BE2C (cell line): ENCODE measurements around the gene SAMD4B.

Source experiments
- DNase-seq: peaks from one replicate; pipeline ENCODE4 v3.0.0-alpha.2; 2020
- H3K27me3 ChIP-seq: fragments of 250-450 bp; sonication (Bioruptor Pico); 2 replicates; pipeline ENCODE4 v1.5.1; 2020; ENCODE audit warnings: mild to moderate bottlenecking
- H3K36me3 ChIP-seq: fragments of 250-450 bp; sonication (Bioruptor Pico); 2 replicates; pipeline ENCODE4 v1.5.1; 2020; ENCODE audit warnings: mild to moderate bottlenecking
- H3K4me1 ChIP-seq: fragments of 250-450 bp; sonication (Bioruptor Pico); 2 replicates; pipeline ENCODE4 v1.5.1; 2020
- H3K4me3 ChIP-seq: 2 replicates; pipeline ENCODE4 v1.5.1; 2011; ENCODE audit warnings: low read depth, low read length
- H3K9me3 ChIP-seq: fragments of 250-450 bp; sonication (Bioruptor Pico); 2 replicates; pipeline ENCODE4 v1.5.1; 2020
- TF ChIP-seq, protein P1 (sequence below): IDR thresholded peaks from 2 replicates; pipeline ENCODE4 v1.5.1; 2012; ENCODE audit warnings: mild to moderate bottlenecking, low read depth, low read length

The SAMD4B gene

GRCh38 chr19:39410017-39410830 lies 68.0 kb downstream of the SAMD4B start:
- no peaks in the 10 kb centered on the region for H3K36me3 ChIP-seq
- peak; percentile 54 for DNase-seq
- H3K4me3 ChIP-seq: peak overlapping the region; percentile 71

DNA sequence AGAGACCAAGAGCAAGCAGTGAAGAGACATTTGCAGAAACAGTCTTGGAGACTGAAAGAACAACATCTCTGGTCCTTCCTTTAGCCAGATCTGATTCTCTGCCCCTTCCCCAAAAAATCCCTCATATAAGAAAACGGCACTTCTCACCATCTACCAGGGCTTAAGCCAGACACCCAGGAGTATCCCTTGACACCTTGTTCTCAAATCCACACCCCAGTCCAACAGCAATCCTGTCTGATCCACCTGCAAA lies 68.5 kb downstream of the SAMD4B start:
- no peaks in the 10 kb centered on the region for H3K9me3 ChIP-seq
- TF ChIP-seq, protein P1, sequence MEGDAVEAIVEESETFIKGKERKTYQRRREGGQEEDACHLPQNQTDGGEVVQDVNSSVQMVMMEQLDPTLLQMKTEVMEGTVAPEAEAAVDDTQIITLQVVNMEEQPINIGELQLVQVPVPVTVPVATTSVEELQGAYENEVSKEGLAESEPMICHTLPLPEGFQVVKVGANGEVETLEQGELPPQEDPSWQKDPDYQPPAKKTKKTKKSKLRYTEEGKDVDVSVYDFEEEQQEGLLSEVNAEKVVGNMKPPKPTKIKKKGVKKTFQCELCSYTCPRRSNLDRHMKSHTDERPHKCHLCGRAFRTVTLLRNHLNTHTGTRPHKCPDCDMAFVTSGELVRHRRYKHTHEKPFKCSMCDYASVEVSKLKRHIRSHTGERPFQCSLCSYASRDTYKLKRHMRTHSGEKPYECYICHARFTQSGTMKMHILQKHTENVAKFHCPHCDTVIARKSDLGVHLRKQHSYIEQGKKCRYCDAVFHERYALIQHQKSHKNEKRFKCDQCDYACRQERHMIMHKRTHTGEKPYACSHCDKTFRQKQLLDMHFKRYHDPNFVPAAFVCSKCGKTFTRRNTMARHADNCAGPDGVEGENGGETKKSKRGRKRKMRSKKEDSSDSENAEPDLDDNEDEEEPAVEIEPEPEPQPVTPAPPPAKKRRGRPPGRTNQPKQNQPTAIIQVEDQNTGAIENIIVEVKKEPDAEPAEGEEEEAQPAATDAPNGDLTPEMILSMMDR: no peak
- no peaks in the 10 kb centered on the region; the same call in 1 of the 2 replicates for H3K36me3 ChIP-seq
- DNase-seq: no peak
- H3K4me1 ChIP-seq: peaks cover 9% of the 10 kb centered on the region
- no peak overlapping the region for H3K4me3 ChIP-seq
- H3K27me3 ChIP-seq: no peaks in the 10 kb centered on the region

More at GRCh38 chr19:39410017-39410830, 68.0 kb downstream of the SAMD4B start:
- peaks cover 9% of the 10 kb centered on the region for H3K4me1 ChIP-seq
- no peaks in the 10 kb centered on the region for H3K9me3 ChIP-seq
- H3K27me3 ChIP-seq: no peaks in the 10 kb centered on the region
- TF ChIP-seq, protein P1: no peak

GRCh38 chr19:39411081-39411831 lies 69.0 kb downstream of the SAMD4B start:
- Histone ChIP-seq H3K36me3 (no peaks in the 10 kb centered on the region; the same call in 1 of the 2 replicates), H3K27me3 (no peaks in the 10 kb centered on the region), H3K9me3 (no peaks in the 10 kb centered on the region), H3K4me1 (peaks cover 9% of the 10 kb centered on the region), H3K4me3 (peak overlapping the region; percentile 44)
- TF ChIP-seq, protein P1: no peak
- no peak for DNase-seq

DNA sequence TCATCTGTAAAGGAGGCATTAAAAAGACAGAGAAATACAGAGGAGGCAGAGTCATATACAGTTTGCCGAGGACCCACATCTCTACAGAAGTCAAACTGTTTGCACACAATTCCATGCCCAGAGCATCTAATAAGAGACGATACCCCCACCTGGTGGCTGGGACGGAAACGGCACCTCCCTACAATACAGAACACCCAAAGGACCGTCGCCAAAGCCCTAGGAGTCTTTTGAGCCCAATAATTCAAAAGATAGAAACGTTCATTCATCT lies 69.5 kb downstream of the SAMD4B start:
- no peaks in the 10 kb centered on the region for H3K9me3 ChIP-seq
- peak overlapping the region; percentile 44 for H3K4me3 ChIP-seq
- H3K4me1 ChIP-seq: peaks cover 9% of the 10 kb centered on the region
- H3K36me3 ChIP-seq: no peaks in the 10 kb centered on the region; the same call in 1 of the 2 replicates
- DNase-seq: peak; percentile 91
- H3K27me3 ChIP-seq: no peaks in the 10 kb centered on the region
- TF ChIP-seq, protein P1: peak; percentile 94

DNA sequence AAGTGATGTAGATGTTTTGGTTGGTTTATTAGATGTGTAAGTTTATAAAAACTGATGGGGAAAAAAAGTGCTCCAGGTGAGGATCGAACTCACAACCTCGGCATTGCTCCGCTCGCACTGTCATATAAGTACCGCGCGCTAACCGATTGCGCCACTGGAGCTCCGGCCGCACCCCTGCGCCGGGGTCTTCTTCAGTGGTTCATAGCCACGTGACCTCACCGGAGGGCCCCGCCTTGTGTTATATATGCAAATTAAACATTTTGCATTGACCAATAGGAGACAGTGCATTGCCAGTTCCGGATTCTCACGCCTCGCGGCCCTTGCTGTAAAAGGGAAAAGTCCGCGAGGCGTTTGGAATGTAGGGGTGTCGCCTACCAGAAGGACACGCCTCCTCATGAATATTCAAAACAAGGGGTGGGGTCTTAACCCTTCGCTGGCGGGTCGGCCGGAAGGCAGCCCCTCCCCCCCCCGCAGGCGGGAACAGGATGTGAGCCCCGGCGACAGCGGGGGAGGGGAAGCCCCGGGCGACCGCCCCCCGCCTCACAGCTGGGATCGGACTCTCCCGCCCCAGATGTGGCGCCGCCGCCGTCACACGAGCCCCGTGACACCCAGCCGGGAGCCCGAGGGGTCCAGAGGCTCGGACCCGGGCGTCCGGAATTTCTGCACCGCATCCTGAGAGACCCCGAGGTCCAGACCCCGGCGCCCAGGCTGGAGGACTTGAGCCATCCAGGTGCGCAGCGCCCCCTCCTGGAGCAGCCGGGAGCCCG lies 70.1 kb downstream of the SAMD4B start, which contains the start of gene PLEKHG2:
Gene PLEKHG2 (plus strand): TSS at position 570 of the 767 bp plus-strand sequence. CDS start 1,418 bp downstream, outside the sequence.
- Histone ChIP-seq H3K4me1 (peaks cover 9% of the 10 kb centered on the region), H3K36me3 (no peaks in the 10 kb centered on the region; the same call in 1 of the 2 replicates), H3K27me3 (no peaks in the 10 kb centered on the region), H3K9me3 (no peaks in the 10 kb centered on the region), H3K4me3 (peak within 1 kb of the TSS; percentile 94)
- peak; percentile 99 for DNase-seq
- TF ChIP-seq, protein P1: peak; percentile 74
